Right lobe of liver (tissue), 6 donors: ENCODE measurements around the gene KANK3. TPM values are rescaled to one million over a fixed set of nuclear protein-coding genes. Genes with fewer than 3 reads are reported as not detected.
A peak's percentile ranks its signal among the peaks of the same experiment; 100 is the strongest.

ENCODE experiments used
- ATAC-seq, 4 donors: fragments of 200-7000 bp; cut with Tn5 transposase; one replicate each; pipeline ENCODE4 v1.9.1; 2020; ENCODE audit warnings: mild to moderate bottlenecking in 4 of 4, moderate library complexity in 4 of 4
- DNase-seq, 3 donors: peaks; one replicate each; pipeline ENCODE4 v3.0.0-alpha.2; 2020
- H3K27ac ChIP-seq, 3 donors: fragments of 200-600 bp; one replicate each; pipeline ENCODE4 v1.8.0; 2022
- H3K27me3 ChIP-seq, 2 donors: fragments of 200-600 bp; one replicate each; pipeline ENCODE4 v1.8.0; 2022
- H3K36me3 ChIP-seq, 4 donors: fragments of 200-600 bp; sonication (generic) in 1 of 4; one replicate each; pipeline versions ENCODE4 v1.5.1 to v1.8.0; 2017 to 2022; ENCODE audit warnings: control low read depth in 1 of 4
- H3K4me1 ChIP-seq, 4 donors: fragments of 200-600 bp; sonication (generic) in 1 of 4; one replicate each; pipeline versions ENCODE4 v1.5.1 to v1.8.0; 2017 to 2022; ENCODE audit warnings: control low read depth in 1 of 4
- H3K4me3 ChIP-seq, 3 donors: fragments of 200-600 bp; one replicate each; pipeline ENCODE4 v1.8.0; 2022
- H3K9me3 ChIP-seq, 4 donors: fragments of 200-600 bp; sonication (generic) in 1 of 4; one replicate each; pipeline versions ENCODE4 v1.5.1 to v1.8.0; 2017 to 2022; ENCODE audit warnings: control low read depth in 1 of 4
- CTCF ChIP-seq, 4 donors: fragments of 200-600 bp in 3 of 4; fragments of 450-650 bp in 1 of 4; IDR thresholded peaks; one replicate each; pipeline versions ENCODE4 v1.5.1 to v1.8.0; 2016 to 2022; ENCODE audit warnings: antibody characterized with exemption in 4 of 4, mild to moderate bottlenecking in 2 of 4
- POLR2A ChIP-seq: fragments of 450-650 bp; IDR thresholded peaks from one replicate; pipeline ENCODE4 v1.6.1; 2017; ENCODE audit warnings: antibody characterized with exemption, mild to moderate bottlenecking
- WGBS: methylation state at CpG from one replicate; pipeline ENCODE4 v1.1.6; 2018; ENCODE audit warnings: low coverage, low lambda C conversion rate; ENCODE audit not compliant: insufficient coverage; ENCODE audit errors: missing lambda C conversion rate; 5-methylcytosine and 5-hydroxymethylcytosine counted together
- intact Hi-C, 2 donors: fragments of 100-400 bp; cut with DNase I; formaldehyde crosslinking; loops; one replicate each; pipeline versions ENCODE4 v1.11.2 to v1.14.1; 2022
- long read RNA-seq: library from polyadenylated mRNA; unstranded; transcript quantifications from one replicate; pipeline ENCODE4 v2.0.0, GENCODE V29; 2019
- total RNA-seq, 6 experiments: library from RNA; depleted of rRNA in 2 of 6; stranded (reverse); fragments of >200 nt in 2 of 6; fragmentation: NEBNext Ultra II Directional in 3 of 6; extraction: Animal tissue kit (Norgen Biotek cat#: 25700) in 3 of 6; gene quantifications; one replicate each; pipeline versions ENCODE4 v1.1.0 to v1.2.4, GENCODE V29; 2016 to 2023
- donor health status: DM: no; HTN: yes; CAD: no.
- donor health status: DM: no; HTN: no; CAD: no.
- donor health status: DM: no; HTN: no; CAD: no.
- donor health status: DM: no; HTN: yes; CAD: no.
- donor health status: DM: no; HTN: yes; CAD: no.

Gene KANK3
- 1 to 10 TPM; 2.9 to 6.0 (median 4.2) TPM for total RNA-seq
- long read RNA-seq = 0 reads

DNA sequence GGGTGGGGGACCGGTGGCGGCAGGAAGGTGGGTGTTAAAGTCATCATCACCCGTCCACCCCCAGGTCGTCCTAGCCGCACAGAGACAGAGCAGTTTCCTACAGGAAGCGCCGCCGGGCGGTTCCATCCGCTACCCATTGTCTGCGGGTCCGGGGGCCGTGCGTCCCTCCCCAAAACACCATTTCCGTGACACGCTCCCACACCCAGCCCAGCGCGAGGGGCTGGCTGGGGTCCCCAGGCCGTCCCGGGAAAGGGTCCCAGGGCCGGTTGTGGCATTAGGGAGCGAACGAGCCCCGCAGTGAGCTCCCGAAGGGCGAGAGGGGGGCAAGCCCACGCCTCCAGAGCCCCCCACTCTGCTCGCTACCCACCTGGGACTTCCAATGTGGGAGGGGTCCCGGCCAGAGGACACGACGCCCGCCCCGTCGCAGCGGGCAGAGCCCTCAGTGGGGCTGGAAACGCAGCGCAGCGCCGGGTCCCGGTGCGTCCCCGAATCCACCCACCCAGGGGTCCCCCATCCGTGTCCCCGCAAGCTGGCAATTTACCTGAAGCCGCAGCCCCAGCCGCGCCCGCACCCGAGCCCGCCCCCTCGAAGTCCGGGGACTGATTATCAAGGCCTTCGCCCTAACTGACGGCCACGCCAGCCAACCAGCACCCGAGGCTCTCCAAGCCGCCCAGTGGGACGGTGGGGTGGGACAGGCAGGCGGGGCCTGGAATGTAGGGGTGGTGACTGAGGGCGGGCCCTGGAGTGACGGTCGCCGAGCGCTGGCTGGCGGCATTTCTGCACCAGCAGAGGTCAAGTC lies at the start of gene KANK3:
Gene KANK3, minus strand, starts transcription at position 579 of the 799 bp plus-strand sequence. CDS start 5,434 bp downstream, outside the sequence.
- H3K36me3 ChIP-seq = no peaks in the 10 kb centered on the region
- intact Hi-C loops = no loop called here
- TF ChIP-seq CTCF (IDR thresholded peaks at IDR 0.05) = peak in 1 of 4 donors; percentile 7
- peak; percentile 74 for TF ChIP-seq POLR2A
- peak within 1 kb of the TSS; percentile 39 to 55 (median 52) for H3K4me3 ChIP-seq
- no peaks in the 10 kb centered on the region for H3K9me3 ChIP-seq
- DNase-seq = peak; percentile 99 to 100 (median 99)
- no peaks in the 10 kb centered on the region for H3K27me3 ChIP-seq
- peak; percentile 96 to 99 (median 98) for ATAC-seq
- 7% methylated on average over 25 of the region's 65 CpGs for WGBS
- peak within 1 kb of the TSS; percentile 40 to 72 (median 68) for H3K27ac ChIP-seq
- peaks cover 0 to 9% (median 0%) of the 10 kb centered on the region in 4 donors for H3K4me1 ChIP-seq

DNA sequence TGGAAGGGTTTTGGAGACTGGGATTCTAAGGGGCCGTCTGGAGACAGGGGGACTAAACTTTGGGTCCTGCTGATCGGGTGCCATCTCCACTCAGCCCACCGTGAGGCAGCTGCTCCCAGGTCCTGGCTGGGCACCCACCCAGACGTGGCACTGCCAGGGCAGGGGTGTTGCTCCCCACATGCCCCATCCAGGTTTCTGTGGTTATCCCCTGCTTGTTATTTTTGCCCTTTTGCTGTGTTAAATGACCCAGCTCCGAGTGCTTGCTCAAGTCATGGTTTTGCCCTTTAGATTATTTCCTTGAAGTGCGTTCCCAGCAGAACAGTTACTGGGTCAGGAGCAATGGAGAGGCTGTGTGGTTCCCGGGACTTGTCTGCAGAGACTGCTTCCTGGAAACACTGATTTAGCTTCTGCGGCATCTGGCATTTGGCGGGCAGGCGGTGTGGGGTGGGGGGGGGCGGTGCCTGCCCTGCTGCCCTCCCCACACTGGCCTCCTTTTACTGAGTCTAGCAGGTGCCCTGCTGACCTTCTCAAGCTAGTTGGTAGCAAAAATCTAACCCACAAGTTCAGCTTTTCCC lies 49.0 kb upstream of the KANK3 start:
- intact Hi-C loops = no loop called here
- DNase-seq = peak in 2 of 3 donors; percentile 56 to 59
- Histone ChIP-seq H3K4me3 (no peak overlapping the region), H3K4me1 (peaks cover 0 to 70% (median 28%) of the 10 kb centered on the region in 4 donors), H3K36me3 (no peaks in the 10 kb centered on the region), H3K9me3 (no peaks in the 10 kb centered on the region), H3K27me3 (no peaks in the 10 kb centered on the region), H3K27ac (peak overlapping the region; percentile 69 to 83 (median 76))
- TF ChIP-seq POLR2A = no peak
- no peak for TF ChIP-seq CTCF (IDR thresholded peaks at IDR 0.05)
- WGBS = 8% methylated on average over 3 of the region's 11 CpGs
- ATAC-seq = peak in 1 of 4 donors; percentile 2

DNA sequence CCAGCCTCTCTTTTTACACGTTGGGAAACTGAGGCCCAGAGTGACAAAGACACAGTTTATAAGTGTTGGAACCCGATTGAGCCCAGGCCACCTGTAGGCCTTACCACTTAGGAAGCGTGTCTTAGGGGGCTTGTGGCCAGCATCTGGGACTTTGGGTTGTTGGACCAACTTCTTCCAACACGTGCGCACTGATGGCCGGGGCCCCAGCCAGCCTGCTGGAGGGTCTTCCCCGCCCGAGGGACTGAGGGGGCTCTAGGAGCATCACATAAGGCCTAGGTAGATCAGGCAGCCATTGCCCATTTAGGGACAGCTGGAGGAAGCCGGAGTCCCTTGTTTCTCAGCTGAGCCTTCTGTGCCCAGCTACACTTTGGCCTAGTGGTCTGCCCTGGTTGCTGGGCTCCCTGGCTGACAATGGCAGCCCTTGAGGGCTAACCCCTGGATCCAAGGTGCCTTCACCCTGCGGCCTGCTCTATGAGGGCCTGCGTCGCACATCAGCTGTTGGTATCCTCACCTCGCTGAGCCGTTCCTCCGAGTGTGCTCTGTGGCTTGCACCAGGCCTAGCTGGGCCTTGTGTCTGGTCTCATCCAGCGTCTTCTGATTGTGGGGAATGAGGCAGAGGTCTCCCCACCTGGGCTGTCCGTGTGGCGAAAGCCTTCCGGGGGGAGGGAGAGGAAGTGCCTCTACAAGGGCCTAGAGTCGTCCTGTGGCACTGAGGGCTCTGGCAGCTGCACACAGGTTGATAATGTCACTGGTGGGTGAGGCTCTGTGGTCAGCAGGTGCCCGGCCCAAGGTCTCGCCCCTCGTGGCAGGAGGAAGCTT lies 48.3 kb upstream of the KANK3 start:
- no peaks in the 10 kb centered on the region for H3K9me3 ChIP-seq
- no peak for TF ChIP-seq POLR2A
- TF ChIP-seq CTCF (IDR thresholded peaks at IDR 0.05) = no peak
- 11% methylated on average over 3 of the region's 23 CpGs for WGBS
- DNase-seq = peak in 2 of 3 donors; percentile 34 to 62
- H3K36me3 ChIP-seq = no peaks in the 10 kb centered on the region
- intact Hi-C loops = no loop called here
- peak overlapping the region; percentile 69 to 83 (median 76) for H3K27ac ChIP-seq
- no peaks in the 10 kb centered on the region for H3K27me3 ChIP-seq
- H3K4me1 ChIP-seq = peaks cover 0 to 70% (median 27%) of the 10 kb centered on the region in 4 donors
- H3K4me3 ChIP-seq = peak overlapping the region in 2 of 3 donors; percentile 13 to 32
- ATAC-seq = no peak

DNA sequence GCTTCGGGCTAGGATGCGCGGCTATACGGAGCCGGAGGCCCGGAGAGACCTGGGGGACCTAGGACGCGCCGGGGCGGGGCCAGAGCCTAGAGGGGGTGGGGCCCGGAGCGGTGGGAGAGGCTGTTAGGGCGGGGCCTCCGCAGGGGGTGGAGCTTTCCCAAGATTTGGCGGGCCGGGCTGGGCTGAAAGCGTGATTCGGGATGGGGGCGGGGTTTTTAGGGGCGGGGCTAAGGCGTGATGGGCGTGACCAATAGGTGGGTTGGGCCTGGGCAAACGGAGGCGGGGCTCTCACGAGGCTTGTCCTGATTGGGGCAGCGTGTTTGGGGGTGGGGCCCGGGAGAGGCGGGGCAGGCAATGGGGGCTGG lies 47.5 kb upstream of the KANK3 start:
- no peaks in the 10 kb centered on the region for H3K27me3 ChIP-seq
- H3K9me3 ChIP-seq = no peaks in the 10 kb centered on the region
- DNase-seq (peak; percentile 98 to 99 (median 99)), ATAC-seq (peak; percentile 67 to 85 (median 78))
- peak overlapping the region; percentile 95 to 100 (median 99) for H3K4me3 ChIP-seq
- peak overlapping the region; percentile 99 to 100 (median 100) for H3K27ac ChIP-seq
- intact Hi-C loops = no loop called here
- H3K36me3 ChIP-seq = no peaks in the 10 kb centered on the region
- H3K4me1 ChIP-seq = peaks cover 0 to 64% (median 26%) of the 10 kb centered on the region in 4 donors
- TF ChIP-seq CTCF (IDR thresholded peaks at IDR 0.05) (no peak), POLR2A (no peak)
- 2% methylated on average over 21 of the region's 28 CpGs for WGBS
